ENCODE data around the gene WDR86. TPM values are rescaled to one million over a fixed set of nuclear protein-coding genes. Genes with fewer than 3 reads are reported as not detected.

WDR86 gene
- total and polyA plus RNA-seq, 2 of the 4 experiments (the other 2 are of a cell fraction) = not detected

DNA sequence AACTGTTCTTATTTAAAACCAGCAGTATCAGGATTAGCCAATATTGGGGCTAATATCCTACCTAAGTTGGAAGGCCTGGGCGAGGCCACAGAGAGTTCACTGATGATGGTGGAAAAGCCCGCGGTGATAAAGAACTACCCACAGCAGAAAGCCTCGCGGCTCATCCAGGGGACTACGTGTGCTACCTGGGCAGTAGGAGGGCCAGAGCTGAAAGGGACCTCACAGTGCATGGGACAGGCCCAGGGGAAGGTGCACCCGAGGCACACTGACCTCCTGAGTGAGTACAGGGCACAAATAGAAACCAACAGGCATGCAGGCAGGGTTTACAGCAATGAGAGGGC lies 1.4 kb downstream of the WDR86 start:
- H4K8ac ChIP-seq (ENCODE audit: low read depth in 2 of 2, low read length in 2 of 2) = no peak overlapping the region
- no peak overlapping the region for H3K9ac ChIP-seq (ENCODE audit: low read depth, low read length)
- TF ChIP-seq RCOR1 (IDR thresholded peaks at IDR 0.05; ENCODE audit: insufficient replicate concordance, low read length) (no peak), CHD1 (IDR thresholded peaks at IDR 0.05; ENCODE audit: low read depth, low read length) (no peak), FOS (IDR thresholded peaks at IDR 0.05; ENCODE audit: low read depth, low read length) (no peak), CEBPB (IDR thresholded peaks at IDR 0.05; ENCODE audit: low read depth, low read length) (no peak)
- TF ChIP-seq, protein P1, sequence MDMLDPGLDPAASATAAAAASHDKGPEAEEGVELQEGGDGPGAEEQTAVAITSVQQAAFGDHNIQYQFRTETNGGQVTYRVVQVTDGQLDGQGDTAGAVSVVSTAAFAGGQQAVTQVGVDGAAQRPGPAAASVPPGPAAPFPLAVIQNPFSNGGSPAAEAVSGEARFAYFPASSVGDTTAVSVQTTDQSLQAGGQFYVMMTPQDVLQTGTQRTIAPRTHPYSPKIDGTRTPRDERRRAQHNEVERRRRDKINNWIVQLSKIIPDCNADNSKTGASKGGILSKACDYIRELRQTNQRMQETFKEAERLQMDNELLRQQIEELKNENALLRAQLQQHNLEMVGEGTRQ (IDR thresholded peaks at IDR 0.05; ENCODE audit: low read depth, low read length) = no peak
- TF ChIP-seq, protein P2, sequence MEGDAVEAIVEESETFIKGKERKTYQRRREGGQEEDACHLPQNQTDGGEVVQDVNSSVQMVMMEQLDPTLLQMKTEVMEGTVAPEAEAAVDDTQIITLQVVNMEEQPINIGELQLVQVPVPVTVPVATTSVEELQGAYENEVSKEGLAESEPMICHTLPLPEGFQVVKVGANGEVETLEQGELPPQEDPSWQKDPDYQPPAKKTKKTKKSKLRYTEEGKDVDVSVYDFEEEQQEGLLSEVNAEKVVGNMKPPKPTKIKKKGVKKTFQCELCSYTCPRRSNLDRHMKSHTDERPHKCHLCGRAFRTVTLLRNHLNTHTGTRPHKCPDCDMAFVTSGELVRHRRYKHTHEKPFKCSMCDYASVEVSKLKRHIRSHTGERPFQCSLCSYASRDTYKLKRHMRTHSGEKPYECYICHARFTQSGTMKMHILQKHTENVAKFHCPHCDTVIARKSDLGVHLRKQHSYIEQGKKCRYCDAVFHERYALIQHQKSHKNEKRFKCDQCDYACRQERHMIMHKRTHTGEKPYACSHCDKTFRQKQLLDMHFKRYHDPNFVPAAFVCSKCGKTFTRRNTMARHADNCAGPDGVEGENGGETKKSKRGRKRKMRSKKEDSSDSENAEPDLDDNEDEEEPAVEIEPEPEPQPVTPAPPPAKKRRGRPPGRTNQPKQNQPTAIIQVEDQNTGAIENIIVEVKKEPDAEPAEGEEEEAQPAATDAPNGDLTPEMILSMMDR (conservative IDR thresholded peaks at IDR 0.05; ENCODE audit: low read depth, low read length) = no peak
- no peak overlapping the region for H4K5ac ChIP-seq (ENCODE audit: low read depth, low read length)
- no peaks in the 10 kb centered on the region for H3K79me1 ChIP-seq (ENCODE audit: low read depth in 1 of 2, low read length in 2 of 2)
- POLR2A ChIA-PET (ENCODE audit: unreplicated experiment) = no interaction called here
- CTCF ChIA-PET = no interaction called here
- 68% methylated on average over 3 of the region's 7 CpGs; no CpG with 5 or more reads in 1 of the 2 experiments for WGBS, 2 experiments (ENCODE audit: extremely low coverage in 2 of 2, insufficient read length in 1 of 2)
- no peak overlapping the region for H2AK5ac ChIP-seq (ENCODE audit: low read depth, low read length)
- no peak overlapping the region for H2AFZ ChIP-seq (replicated peaks; ENCODE audit: low read length, poor library complexity)
- H3K14ac ChIP-seq (replicated peaks; ENCODE audit: low read depth, low read length) = no peak overlapping the region
- no peak overlapping the region for H2BK120ac ChIP-seq (ENCODE audit: low read depth, low read length)
- no peak overlapping the region for H3K56ac ChIP-seq (ENCODE audit: extremely low read depth, insufficient read depth, low read length)
- no peak overlapping the region for H3K27ac ChIP-seq (ENCODE audit: insufficient read depth, low read length)
- dilution Hi-C loops (cut with HindIII; ENCODE audit: low sequenced_read_pairs, unreplicated experiment) = no loop called here
- intact Hi-C loops (cut with micrococcal nuclease) = no loop called here
- H3K9me3 ChIP-seq (ENCODE audit: control insufficient read depth, insufficient read depth, low read length) = no peaks in the 10 kb centered on the region; the same call in 1 of the 2 replicates
- DNase-seq (no peak), ATAC-seq (ENCODE audit: low read depth) (no peak)
- no TSS peak for BruUV-seq (replicated peaks)
- no peak overlapping the region for H3K4me3 ChIP-seq (ENCODE audit: insufficient read depth, low read depth, low read length)
- no peak overlapping the region; the same call in 1 of the 2 replicates for H3K23ac ChIP-seq (ENCODE audit: low read depth, low read length)
- no peaks in the 10 kb centered on the region for H3K36me3 ChIP-seq (ENCODE audit: control insufficient read depth, insufficient read depth, low read length)
- H3K18ac ChIP-seq (ENCODE audit: low read depth, low read length) = no peak overlapping the region
- no peaks in the 10 kb centered on the region for H4K20me1 ChIP-seq (ENCODE audit: insufficient read depth, low read length)
- peak overlapping the region; percentile 16 for H2AK9ac ChIP-seq (replicated peaks; ENCODE audit: low read depth, low read length, poor library complexity)
- no peak overlapping the region for H2BK5ac ChIP-seq (ENCODE audit: low read depth, low read length, poor library complexity, severe bottlenecking)
- H3K9me1 ChIP-seq (ENCODE audit: insufficient read depth, low read length) = 0 out of 2 replicates have a peak, but pooled peaks cover 3% of the 10 kb centered on the region
- in situ Hi-C loops (cut with MboI; ENCODE audit: low sequenced_read_pairs) = no loop called here
- H3K4me2 ChIP-seq (ENCODE audit: low read depth, low read length) = no peak overlapping the region; the same call in 1 of the 2 replicates
- peaks cover 64% of the 10 kb centered on the region for H3K27me3 ChIP-seq (ENCODE audit: control insufficient read depth, insufficient read depth, low read length)
- no peak overlapping the region for H2BK15ac ChIP-seq (ENCODE audit: low read depth, low read length)
- peaks cover 5% of the 10 kb centered on the region; the same call in 1 of the 2 replicates for H3K4me1 ChIP-seq (ENCODE audit: control insufficient read depth, insufficient read depth, low read length)
- no peak overlapping the region for H2BK20ac ChIP-seq (ENCODE audit: low read depth, low read length)
- no peak overlapping the region for H3K4ac ChIP-seq (ENCODE audit: low read depth, low read length)
- H4K91ac ChIP-seq (ENCODE audit: insufficient read depth, low read depth, low read length) = no peak overlapping the region
